ENCODE data around the gene PAPLN. TPM values are rescaled to one million over a fixed set of nuclear protein-coding genes. Genes with fewer than 3 reads are reported as not detected.

The PAPLN gene
- total and polyA plus RNA-seq, 2 experiments from 2014 or later: 2.8 to 13.2 TPM

GRCh38 chr14:73253721-73254120 is 16.4 kb downstream of the PAPLN start:
- Mint-ChIP-seq H3K27ac (no peak overlapping the region), H3K4me3 (no peak overlapping the region), H3K9me3 (no peaks in the 10 kb centered on the region), H3K36me3 (ENCODE audit: low read depth) (no peaks in the 10 kb centered on the region), H3K4me1 (peaks cover 3% of the 10 kb centered on the region; the same call in 1 of the 3 replicates), H3K27me3 (ENCODE audit: insufficient read depth, low read depth, poor library complexity) (peaks cover 5% of the 10 kb centered on the region)
- no peaks in the 10 kb centered on the region for H4K20me1 ChIP-seq (replicated peaks; ENCODE audit: insufficient read depth)
- no peak overlapping the region for H3K4me2 ChIP-seq
- H3F3A ChIP-seq (replicated peaks; ENCODE audit: low read depth): 0 out of 2 replicates have a peak, but pooled peaks cover 1% of the 10 kb centered on the region
- no peaks in the 10 kb centered on the region for H3K9me2 ChIP-seq (ENCODE audit: insufficient read depth)
- no peak for DNase-seq (ENCODE audit: low spot score)
- no peak for TF ChIP-seq ZNF331 (CRISPR knock-in tag; IDR thresholded peaks at IDR 0.05; ENCODE audit: low read depth)
- TF ChIP-seq JUNB (IDR thresholded peaks at IDR 0.05; ENCODE audit: unreplicated experiment): no peak
- no peak for TF ChIP-seq EZH2phosphoT487 (IDR thresholded peaks at IDR 0.05; ENCODE audit: unreplicated experiment)
- no peak for TF ChIP-seq NANOG (IDR thresholded peaks at IDR 0.05; ENCODE audit: borderline replicate concordance)
- no peak for TF ChIP-seq ZNF114 (CRISPR knock-in tag; IDR thresholded peaks at IDR 0.05)
- TF ChIP-seq EZH2 (IDR thresholded peaks at IDR 0.05; ENCODE audit: low read depth, unreplicated experiment): no peak
- H2AFZ ChIP-seq: no peak overlapping the region
- H3K27ac ChIP-seq (ENCODE audit: low read depth): no peak overlapping the region
- no peaks in the 10 kb centered on the region for H3K27me3 ChIP-seq (ENCODE audit: insufficient read depth)
- no peak overlapping the region for H3K4me3 ChIP-seq
- no peaks in the 10 kb centered on the region for H3K79me2 ChIP-seq (replicated peaks; ENCODE audit: insufficient read depth)
- H3K4me1 ChIP-seq (ENCODE audit: insufficient read depth): no peaks in the 10 kb centered on the region
- ATAC-seq: no peak
- no peaks in the 10 kb centered on the region for H3K36me3 ChIP-seq (ENCODE audit: insufficient read depth)

- Histone ChIP-seq H3K4me1 (ENCODE audit: insufficient read depth) (no peaks in the 10 kb centered on the region), H4K20me1 (replicated peaks; ENCODE audit: insufficient read depth) (no peaks in the 10 kb centered on the region), H3K79me2 (replicated peaks; ENCODE audit: insufficient read depth) (no peaks in the 10 kb centered on the region), H3K9me2 (ENCODE audit: insufficient read depth) (no peaks in the 10 kb centered on the region), H3K4me2 (no peak overlapping the region), H3F3A (replicated peaks; ENCODE audit: low read depth) (no peaks in the 10 kb centered on the region), H3K27me3 (ENCODE audit: insufficient read depth) (no peaks in the 10 kb centered on the region), H3K36me3 (ENCODE audit: insufficient read depth) (no peaks in the 10 kb centered on the region), H3K27ac (ENCODE audit: low read depth) (no peak overlapping the region), H3K4me3 (no peak overlapping the region), H2AFZ (no peak overlapping the region)
- Mint-ChIP-seq H3K36me3 (ENCODE audit: low read depth) (no peaks in the 10 kb centered on the region), H3K4me3 (no peak overlapping the region), H3K4me1 (peaks cover 3% of the 10 kb centered on the region; the same call in 1 of the 3 replicates), H3K27ac (no peak overlapping the region), H3K9me3 (no peaks in the 10 kb centered on the region), H3K27me3 (ENCODE audit: insufficient read depth, low read depth, poor library complexity) (peaks cover 5% of the 10 kb centered on the region)
- no peak for DNase-seq (ENCODE audit: low spot score)
- no peak for ATAC-seq
- no peak for TF ChIP-seq REST (IDR thresholded peaks at IDR 0.05; ENCODE audit: unreplicated experiment)
Measured at GRCh38 chr14:73254247-73255004, 17.1 kb downstream of the PAPLN start.

Measured in GM23338 (cell line).